T-helper 17 cell (primary cell): Measurements from ENCODE around the gene C10orf90. TPM values are rescaled to one million over a fixed set of nuclear protein-coding genes. Genes with fewer than 3 reads are reported as not detected.

ENCODE experiments used
- total RNA-seq, 4 donors: library from RNA in 2 of 4; stranded (reverse) in 2 of 4; gene quantifications; one replicate each; pipeline ENCODE4 v1.2.3 and lab custom pipeline; 2022 to 2026

The C10orf90 gene
- total RNA-seq, 2 donors from 2014 or later, result 0.83 TPM; not detected in 1

Other genes starting within 250 kb of the C10orf90 start
- gene DOCK1, start 234.7 kb upstream of the C10orf90 start, total RNA-seq, result under 1 TPM in 1 of 2 donors, not detected in 1; 0.76 TPM